ENCODE data around the gene KCTD2. TPM values are rescaled to one million over a fixed set of nuclear protein-coding genes. Genes with fewer than 3 reads are reported as not detected.

Gene KCTD2
- total and polyA plus RNA-seq, 4 donors: 15.1 to 22.3 (median 19.4) TPM

DNA sequence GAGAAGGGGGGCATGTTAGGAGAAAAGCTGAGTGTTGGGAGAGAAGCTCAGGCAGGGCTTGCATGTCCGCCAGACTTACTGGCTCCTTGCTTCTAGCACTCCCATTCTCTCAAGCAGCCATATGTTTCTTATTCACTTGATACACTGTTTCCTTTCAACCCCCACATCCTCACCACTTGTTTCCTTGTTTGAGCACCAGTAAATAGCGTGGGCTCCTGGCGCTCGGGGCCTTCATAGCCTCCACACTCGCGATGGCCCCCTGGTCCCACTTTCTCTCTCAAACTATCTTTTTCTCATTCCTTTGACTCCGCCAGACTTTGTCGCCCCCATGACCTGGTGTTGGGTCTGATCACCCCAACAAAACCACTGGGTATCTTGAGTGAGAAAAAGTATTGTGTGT, 16.9 kb upstream of the KCTD2 start:
- ATAC-seq (ENCODE audit: insufficient read depth, low FRiP score): no peak
- 95 to 96% methylated on average over 8 of the region's 8 CpGs for WGBS, 2 donors

GRCh38 chr17:75031972-75032719, 14.9 kb upstream of the KCTD2 start:
- peak overlapping the region in 1 of 2 donors; percentile 16 for H3K9ac ChIP-seq (ENCODE audit: insufficient read depth in 1 of 2, low read length in 2 of 2)
- H3K4me3 ChIP-seq: no peak overlapping the region

More for the DNA sequence above, 16.9 kb upstream of the KCTD2 start:
- no peak for DNase-seq
- TF ChIP-seq, protein P1, sequence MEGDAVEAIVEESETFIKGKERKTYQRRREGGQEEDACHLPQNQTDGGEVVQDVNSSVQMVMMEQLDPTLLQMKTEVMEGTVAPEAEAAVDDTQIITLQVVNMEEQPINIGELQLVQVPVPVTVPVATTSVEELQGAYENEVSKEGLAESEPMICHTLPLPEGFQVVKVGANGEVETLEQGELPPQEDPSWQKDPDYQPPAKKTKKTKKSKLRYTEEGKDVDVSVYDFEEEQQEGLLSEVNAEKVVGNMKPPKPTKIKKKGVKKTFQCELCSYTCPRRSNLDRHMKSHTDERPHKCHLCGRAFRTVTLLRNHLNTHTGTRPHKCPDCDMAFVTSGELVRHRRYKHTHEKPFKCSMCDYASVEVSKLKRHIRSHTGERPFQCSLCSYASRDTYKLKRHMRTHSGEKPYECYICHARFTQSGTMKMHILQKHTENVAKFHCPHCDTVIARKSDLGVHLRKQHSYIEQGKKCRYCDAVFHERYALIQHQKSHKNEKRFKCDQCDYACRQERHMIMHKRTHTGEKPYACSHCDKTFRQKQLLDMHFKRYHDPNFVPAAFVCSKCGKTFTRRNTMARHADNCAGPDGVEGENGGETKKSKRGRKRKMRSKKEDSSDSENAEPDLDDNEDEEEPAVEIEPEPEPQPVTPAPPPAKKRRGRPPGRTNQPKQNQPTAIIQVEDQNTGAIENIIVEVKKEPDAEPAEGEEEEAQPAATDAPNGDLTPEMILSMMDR (IDR thresholded peaks at IDR 0.05; ENCODE audit: control extremely low read depth, extremely low read depth): no peak
- Histone ChIP-seq H3K27ac (ENCODE audit: low read depth in 1 of 2, low read length in 1 of 2) (no peak overlapping the region), H3K4me1 (ENCODE audit: control insufficient read depth in 5 of 5, insufficient read depth in 5 of 5, low read length in 5 of 5) (peaks cover 0 to 16% (median 0%) of the 10 kb centered on the region in 5 donors), H3K4me3 (no peak overlapping the region), H3K9ac (ENCODE audit: insufficient read depth in 1 of 2, low read length in 2 of 2) (no peak overlapping the region), H3K9me3 (ENCODE audit: control insufficient read depth in 4 of 4, insufficient read depth in 3 of 4, low read length in 3 of 4) (no peaks in the 10 kb centered on the region), H3K36me3 (ENCODE audit: control insufficient read depth in 4 of 4, insufficient read depth in 4 of 4, low read length in 4 of 4) (no peaks in the 10 kb centered on the region), H3K27me3 (ENCODE audit: control insufficient read depth in 3 of 3, insufficient read depth in 3 of 3, low read length in 2 of 3) (no peaks in the 10 kb centered on the region)

DNA sequence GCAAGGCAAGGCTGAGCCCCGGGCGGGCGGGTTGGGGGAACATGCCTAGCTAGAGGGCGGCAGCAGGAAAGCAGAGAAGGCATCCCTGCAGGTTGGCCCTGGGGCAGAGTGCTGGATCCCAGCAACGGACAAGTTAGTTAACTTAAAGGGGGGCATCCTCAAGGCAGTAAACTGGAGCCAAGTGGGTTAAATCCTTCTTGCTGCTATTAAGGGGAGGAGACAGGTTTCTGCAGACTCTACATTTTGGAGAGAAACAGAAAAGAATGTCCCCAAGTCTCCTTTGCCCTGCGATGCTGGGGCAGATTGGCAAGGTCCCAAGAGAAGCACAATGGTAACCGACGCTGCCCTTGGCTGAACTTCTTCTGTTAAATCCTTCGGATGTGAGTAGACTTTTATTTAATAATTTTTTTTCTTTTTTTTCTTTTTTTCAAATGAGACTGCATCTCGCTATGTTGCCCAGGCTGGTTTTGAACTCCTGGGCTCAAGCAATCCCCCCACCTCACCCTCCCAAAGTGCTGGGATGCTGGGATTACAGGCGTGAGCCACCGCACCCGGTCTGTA, 14.2 kb upstream of the KCTD2 start:
- H3K9me3 ChIP-seq (ENCODE audit: control insufficient read depth in 4 of 4, insufficient read depth in 3 of 4, low read length in 3 of 4): no peaks in the 10 kb centered on the region

More at GRCh38 chr17:75031972-75032719, 14.9 kb upstream of the KCTD2 start:
- TF ChIP-seq, protein P1 (IDR thresholded peaks at IDR 0.05; ENCODE audit: control extremely low read depth, extremely low read depth): no peak
- no peaks in the 10 kb centered on the region for H3K36me3 ChIP-seq (ENCODE audit: control insufficient read depth in 4 of 4, insufficient read depth in 4 of 4, low read length in 4 of 4)
- 12 to 19% methylated on average over 10 of the region's 10 CpGs for WGBS, 2 donors
- peak; percentile 79 to 85 (median 81) for DNase-seq
- peak overlapping the region in 1 of 2 donors; percentile 13 for H3K27ac ChIP-seq (ENCODE audit: low read depth in 1 of 2, low read length in 1 of 2)
- H3K9me3 ChIP-seq (ENCODE audit: control insufficient read depth in 4 of 4, insufficient read depth in 3 of 4, low read length in 3 of 4): no peaks in the 10 kb centered on the region
- no peak for ATAC-seq (ENCODE audit: insufficient read depth, low FRiP score)
- no peaks in the 10 kb centered on the region for H3K27me3 ChIP-seq (ENCODE audit: control insufficient read depth in 3 of 3, insufficient read depth in 3 of 3, low read length in 2 of 3)
- H3K4me1 ChIP-seq (ENCODE audit: control insufficient read depth in 5 of 5, insufficient read depth in 5 of 5, low read length in 5 of 5): peaks cover 0 to 22% (median 0%) of the 10 kb centered on the region in 5 donors

More for the DNA sequence above, 14.2 kb upstream of the KCTD2 start:
- TF ChIP-seq, protein P1 (IDR thresholded peaks at IDR 0.05; ENCODE audit: control extremely low read depth, extremely low read depth): no peak
- WGBS, 2 donors: 8 to 9% methylated on average over 13 of the region's 13 CpGs
- H3K9ac ChIP-seq (ENCODE audit: insufficient read depth in 1 of 2, low read length in 2 of 2): no peak overlapping the region
- no peak overlapping the region for H3K27ac ChIP-seq (ENCODE audit: low read depth in 1 of 2, low read length in 1 of 2)
- ATAC-seq (ENCODE audit: insufficient read depth, low FRiP score) (no peak), DNase-seq (peak; percentile 52 to 62 (median 56))
- no peaks in the 10 kb centered on the region for H3K36me3 ChIP-seq (ENCODE audit: control insufficient read depth in 4 of 4, insufficient read depth in 4 of 4, low read length in 4 of 4)
- no peaks in the 10 kb centered on the region for H3K27me3 ChIP-seq (ENCODE audit: control insufficient read depth in 3 of 3, insufficient read depth in 3 of 3, low read length in 2 of 3)
- no peak overlapping the region for H3K4me3 ChIP-seq
- peaks cover 0 to 22% (median 0%) of the 10 kb centered on the region in 5 donors for H3K4me1 ChIP-seq (ENCODE audit: control insufficient read depth in 5 of 5, insufficient read depth in 5 of 5, low read length in 5 of 5)

Data from lung (tissue), 12 donors.